ENCODE results near the gene MERTK.

DNA sequence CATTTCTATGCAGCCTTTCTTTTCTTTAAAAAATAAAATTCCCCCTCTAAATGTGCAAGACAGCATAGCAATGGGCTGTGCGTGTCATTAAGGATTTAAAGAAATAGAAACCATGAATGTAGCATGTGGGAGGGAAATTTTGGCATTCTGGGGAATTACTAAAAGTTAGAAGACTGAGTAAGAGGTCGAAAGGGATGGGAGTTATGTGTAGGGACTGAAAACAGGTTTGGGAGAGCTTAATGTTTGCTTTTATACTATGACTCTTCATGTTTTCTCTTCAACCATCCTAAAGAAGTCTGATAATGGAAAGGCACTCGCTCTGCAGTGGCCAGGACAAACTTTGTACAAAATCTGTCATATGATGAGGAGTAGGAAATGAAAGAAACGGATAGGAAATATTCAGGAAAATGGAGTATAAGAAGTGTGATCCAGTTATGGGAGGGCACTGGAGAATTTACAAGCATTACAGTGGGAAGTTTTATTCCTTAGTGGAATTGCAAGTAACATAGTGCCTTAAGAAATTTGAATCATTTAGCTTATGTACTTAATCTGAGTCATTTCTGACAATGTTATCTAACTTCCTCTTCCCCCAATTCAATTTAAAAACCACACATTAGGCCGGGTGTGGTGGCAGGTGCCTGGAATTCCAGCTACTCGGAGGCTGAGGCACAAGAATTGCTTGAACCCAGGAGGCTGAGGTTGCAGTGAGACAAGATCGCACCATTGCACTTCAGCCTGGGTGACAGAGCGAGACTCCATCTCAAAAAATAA, 177.3 kb downstream of the MERTK start:
- TF ChIP-seq, protein P1, sequence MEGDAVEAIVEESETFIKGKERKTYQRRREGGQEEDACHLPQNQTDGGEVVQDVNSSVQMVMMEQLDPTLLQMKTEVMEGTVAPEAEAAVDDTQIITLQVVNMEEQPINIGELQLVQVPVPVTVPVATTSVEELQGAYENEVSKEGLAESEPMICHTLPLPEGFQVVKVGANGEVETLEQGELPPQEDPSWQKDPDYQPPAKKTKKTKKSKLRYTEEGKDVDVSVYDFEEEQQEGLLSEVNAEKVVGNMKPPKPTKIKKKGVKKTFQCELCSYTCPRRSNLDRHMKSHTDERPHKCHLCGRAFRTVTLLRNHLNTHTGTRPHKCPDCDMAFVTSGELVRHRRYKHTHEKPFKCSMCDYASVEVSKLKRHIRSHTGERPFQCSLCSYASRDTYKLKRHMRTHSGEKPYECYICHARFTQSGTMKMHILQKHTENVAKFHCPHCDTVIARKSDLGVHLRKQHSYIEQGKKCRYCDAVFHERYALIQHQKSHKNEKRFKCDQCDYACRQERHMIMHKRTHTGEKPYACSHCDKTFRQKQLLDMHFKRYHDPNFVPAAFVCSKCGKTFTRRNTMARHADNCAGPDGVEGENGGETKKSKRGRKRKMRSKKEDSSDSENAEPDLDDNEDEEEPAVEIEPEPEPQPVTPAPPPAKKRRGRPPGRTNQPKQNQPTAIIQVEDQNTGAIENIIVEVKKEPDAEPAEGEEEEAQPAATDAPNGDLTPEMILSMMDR (IDR thresholded peaks at IDR 0.05), result no peak
- no peak for TF ChIP-seq POLR2A (IDR thresholded peaks at IDR 0.05)
